ENCODE data around the gene TMEM273. TPM values are rescaled to one million over a fixed set of nuclear protein-coding genes. Genes with fewer than 3 reads are reported as not detected.

TMEM273 gene
- total RNA-seq, 4 donors from 2014 or later: 3.2 to 12.2 (median 7.1) TPM

- H3K4me3 ChIP-seq (ENCODE audit: low read depth, poor library complexity, severe bottlenecking): no peak overlapping the region
- WGBS, 2 donors: 57 to 69% methylated on average over 9 of the region's 9 CpGs
- intact Hi-C loops (cut with DNase I; ENCODE audit: low total_unique reads): no loop called here
- no peak for TF ChIP-seq POLR2A (IDR thresholded peaks at IDR 0.05)
- TF ChIP-seq, protein P1, sequence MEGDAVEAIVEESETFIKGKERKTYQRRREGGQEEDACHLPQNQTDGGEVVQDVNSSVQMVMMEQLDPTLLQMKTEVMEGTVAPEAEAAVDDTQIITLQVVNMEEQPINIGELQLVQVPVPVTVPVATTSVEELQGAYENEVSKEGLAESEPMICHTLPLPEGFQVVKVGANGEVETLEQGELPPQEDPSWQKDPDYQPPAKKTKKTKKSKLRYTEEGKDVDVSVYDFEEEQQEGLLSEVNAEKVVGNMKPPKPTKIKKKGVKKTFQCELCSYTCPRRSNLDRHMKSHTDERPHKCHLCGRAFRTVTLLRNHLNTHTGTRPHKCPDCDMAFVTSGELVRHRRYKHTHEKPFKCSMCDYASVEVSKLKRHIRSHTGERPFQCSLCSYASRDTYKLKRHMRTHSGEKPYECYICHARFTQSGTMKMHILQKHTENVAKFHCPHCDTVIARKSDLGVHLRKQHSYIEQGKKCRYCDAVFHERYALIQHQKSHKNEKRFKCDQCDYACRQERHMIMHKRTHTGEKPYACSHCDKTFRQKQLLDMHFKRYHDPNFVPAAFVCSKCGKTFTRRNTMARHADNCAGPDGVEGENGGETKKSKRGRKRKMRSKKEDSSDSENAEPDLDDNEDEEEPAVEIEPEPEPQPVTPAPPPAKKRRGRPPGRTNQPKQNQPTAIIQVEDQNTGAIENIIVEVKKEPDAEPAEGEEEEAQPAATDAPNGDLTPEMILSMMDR (IDR thresholded peaks at IDR 0.05): no peak
- peak in 1 of 2 donors; percentile 87 for DNase-seq (ENCODE audit: low spot score in 2 of 2)
Measured at GRCh38 chr10:49177391-49178355, 10.5 kb downstream of the TMEM273 start.

- 89 to 93% methylated on average over 19 of the region's 19 CpGs for WGBS, 2 donors
- no peak overlapping the region for H3K4me3 ChIP-seq (ENCODE audit: low read depth, poor library complexity, severe bottlenecking)
- intact Hi-C loops (cut with DNase I; ENCODE audit: low total_unique reads): no loop called here
- peak in 1 of 2 donors; percentile 74 for DNase-seq (ENCODE audit: low spot score in 2 of 2)
- TF ChIP-seq POLR2A (IDR thresholded peaks at IDR 0.05): no peak
Measured at GRCh38 chr10:49176310-49177268, 11.6 kb downstream of the TMEM273 start.

GRCh38 chr10:49175587-49176309 is 12.4 kb downstream of the TMEM273 start:
- no peak for TF ChIP-seq POLR2A (IDR thresholded peaks at IDR 0.05)
- TF ChIP-seq, protein P1 (IDR thresholded peaks at IDR 0.05): no peak
- DNase-seq (ENCODE audit: low spot score in 2 of 2): no peak
- 95 to 97% methylated on average over 7 to 8 of the region's 8 CpGs for WGBS, 2 donors
- intact Hi-C loops (cut with DNase I; ENCODE audit: low total_unique reads): no loop called here
- no peak overlapping the region for H3K4me3 ChIP-seq (ENCODE audit: low read depth, poor library complexity, severe bottlenecking)

- intact Hi-C loops (cut with DNase I; ENCODE audit: low total_unique reads): no loop called here
- H3K4me3 ChIP-seq (ENCODE audit: low read depth, poor library complexity, severe bottlenecking): no peak overlapping the region
- 72 to 84% methylated on average over 10 of the region's 10 CpGs for WGBS, 2 donors
- DNase-seq (ENCODE audit: low spot score in 2 of 2): no peak
- TF ChIP-seq POLR2A (IDR thresholded peaks at IDR 0.05): no peak
- TF ChIP-seq, protein P1 (IDR thresholded peaks at IDR 0.05): no peak
Measured at GRCh38 chr10:49174926-49175500, 13.2 kb downstream of the TMEM273 start.

GRCh38 chr10:49174261-49174925 is 13.8 kb downstream of the TMEM273 start:
- TF ChIP-seq POLR2A (IDR thresholded peaks at IDR 0.05): no peak
- TF ChIP-seq, protein P1 (IDR thresholded peaks at IDR 0.05): no peak
- peak in 1 of 2 donors; percentile 9 for DNase-seq (ENCODE audit: low spot score in 2 of 2)
- intact Hi-C loops (cut with DNase I; ENCODE audit: low total_unique reads): no loop called here
- 72 to 85% methylated on average over 15 of the region's 15 CpGs for WGBS, 2 donors
- no peak overlapping the region for H3K4me3 ChIP-seq (ENCODE audit: low read depth, poor library complexity, severe bottlenecking)

Measured in lower leg skin (tissue), 4 donors.